Inflammatory macrophage (primary cell): ENCODE measurements around the gene BICD1.
A peak's percentile ranks its signal among the peaks of the same experiment; 100 is the strongest.

Experiments
- DNase-seq, 2 donors: peaks; one replicate each; pipeline ENCODE4 v3.0.0-alpha.2; 2020 to 2022

The BICD1 gene

GRCh38 chr12:32104572-32105355 is 1.9 kb upstream of the BICD1 start:
- DNase-seq = no peak

DNA sequence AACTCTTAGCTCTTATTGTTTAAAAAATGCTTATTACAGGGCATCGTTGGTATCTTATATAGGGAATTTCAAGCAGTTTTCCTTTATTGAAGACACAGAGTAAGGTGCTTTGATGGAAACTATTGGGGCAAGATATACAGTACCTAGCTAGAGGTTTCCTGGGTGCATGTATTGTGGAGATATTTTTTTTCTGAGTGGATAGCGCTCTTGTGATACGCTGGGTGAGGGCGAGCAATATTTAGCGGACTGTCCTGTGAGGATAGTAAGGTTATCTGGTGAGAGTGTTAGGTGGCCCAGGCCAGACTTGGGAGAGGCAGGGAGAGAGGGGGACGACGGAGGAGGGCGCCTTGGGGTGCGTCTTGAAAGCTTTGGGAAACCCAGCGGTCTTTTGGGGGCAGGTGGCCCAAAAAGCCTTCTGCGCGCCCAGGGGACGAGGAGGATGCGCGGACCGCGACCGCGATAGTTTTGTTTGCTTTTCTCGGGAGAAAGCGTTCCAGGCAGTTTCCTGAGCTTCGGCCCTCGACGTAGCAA is 596 bp upstream of the BICD1 start:
- DNase-seq = no peak

GRCh38 chr12:32107359-32108267 is 966 bp downstream of the BICD1 start:
- DNase-seq = peak; percentile 18 to 42

DNA sequence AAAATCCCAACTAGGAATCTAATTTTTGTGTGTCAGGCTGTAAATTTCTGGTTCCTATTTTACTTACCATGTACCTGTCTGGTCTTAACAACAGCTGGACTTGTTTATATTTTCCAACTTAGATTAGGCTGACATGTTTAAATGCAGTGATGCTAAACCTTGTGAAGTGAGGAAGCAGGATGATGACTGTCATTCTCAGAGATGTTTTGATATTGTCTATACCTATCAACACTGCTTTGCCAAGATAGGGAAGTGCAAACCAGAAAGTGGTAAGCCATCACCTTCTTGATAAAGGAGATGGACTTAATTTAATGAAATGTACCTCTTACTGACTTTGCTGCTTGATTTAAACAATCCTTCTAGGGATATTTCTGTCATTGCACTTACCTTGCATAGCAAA is 2.1 kb downstream of the BICD1 start:
- DNase-seq = no peak

GRCh38 chr12:32110417-32110816 is 3.8 kb downstream of the BICD1 start:
- DNase-seq = no peak

DNA sequence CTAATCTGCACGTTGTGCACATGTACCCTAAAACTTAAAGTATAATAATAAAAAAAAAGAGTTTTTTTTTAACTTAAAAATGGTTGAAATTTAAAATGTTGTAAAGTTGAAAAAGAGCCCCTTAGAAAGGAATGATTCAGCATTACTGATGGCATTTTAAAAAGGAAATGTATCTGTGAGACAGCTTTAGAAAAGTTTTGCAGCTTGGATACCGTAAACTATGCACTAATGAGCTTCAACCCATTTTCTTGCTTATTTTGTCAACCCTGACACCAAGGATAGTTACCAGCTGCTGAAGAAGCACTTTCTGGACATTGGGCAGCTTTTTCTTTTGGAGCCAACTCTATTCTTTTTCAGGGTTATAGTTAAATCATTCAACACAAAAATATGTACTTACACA is 4.3 kb downstream of the BICD1 start:
- no peak for DNase-seq

- DNase-seq = peak; percentile 46 to 77
These were observed 8.9 kb downstream of the BICD1 start for GRCh38 chr12:32115404-32116104.

DNA sequence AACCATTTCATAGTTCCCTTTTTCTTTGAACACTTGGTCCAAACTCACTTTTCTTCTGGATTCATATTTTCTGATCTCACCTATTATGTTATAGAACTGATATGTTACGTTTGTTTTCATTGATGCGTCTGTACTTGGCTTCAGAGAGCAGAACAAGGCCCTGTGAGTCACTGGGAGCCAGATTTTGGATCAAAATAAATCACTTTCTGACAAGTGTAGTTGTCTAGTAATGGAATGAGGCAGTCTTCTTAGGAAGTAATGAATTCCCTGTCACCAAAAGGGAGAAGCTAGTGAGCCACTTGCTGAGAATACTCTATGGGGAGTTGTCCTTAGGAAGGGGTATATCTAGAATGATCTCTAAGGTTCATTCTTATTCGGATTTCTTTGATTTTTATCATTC is 10.2 kb downstream of the BICD1 start:
- no peak for DNase-seq

DNA sequence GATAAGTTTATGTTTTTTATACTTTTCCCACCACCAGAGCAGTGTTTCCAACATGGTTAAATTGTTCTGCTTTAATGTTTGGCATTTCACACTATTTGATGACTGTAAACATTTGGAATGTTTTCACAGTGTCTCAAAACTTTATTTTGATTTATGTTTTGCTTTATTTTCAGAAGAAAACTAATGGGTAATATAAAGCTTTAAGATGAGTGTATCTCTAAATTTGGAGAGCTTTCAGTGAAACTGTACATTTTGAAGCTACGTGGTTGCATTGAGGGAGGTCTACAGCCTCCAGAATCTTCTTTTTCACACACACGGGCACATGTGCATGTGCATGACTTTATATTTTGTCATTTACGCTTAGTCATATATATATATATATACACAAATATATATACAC is 10.7 kb downstream of the BICD1 start:
- DNase-seq = no peak

- DNase-seq = no peak
These were observed 12.2 kb downstream of the BICD1 start for GRCh38 chr12:32118806-32119205.

DNA sequence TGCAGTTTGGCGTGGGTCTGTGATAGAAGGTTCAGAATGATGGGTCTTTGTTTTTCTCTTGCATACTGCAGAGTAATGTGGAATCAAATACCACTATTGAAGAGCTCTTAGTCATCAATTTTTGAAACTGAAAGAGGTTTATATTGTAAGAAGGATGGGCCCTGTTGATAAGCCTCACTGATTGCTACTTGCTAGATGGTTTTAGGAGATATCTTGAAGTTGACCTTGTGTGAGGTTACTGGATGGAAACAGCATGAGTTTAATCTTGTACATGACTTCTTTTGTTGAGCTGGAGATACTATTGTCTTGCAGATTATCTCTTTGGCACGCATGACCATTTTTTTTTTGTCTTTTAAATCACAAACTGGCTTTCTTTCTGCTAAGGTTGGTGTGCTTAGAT is 13.8 kb downstream of the BICD1 start:
- no peak for DNase-seq

GRCh38 chr12:32124637-32125036 is 18.0 kb downstream of the BICD1 start:
- no peak for DNase-seq

DNA sequence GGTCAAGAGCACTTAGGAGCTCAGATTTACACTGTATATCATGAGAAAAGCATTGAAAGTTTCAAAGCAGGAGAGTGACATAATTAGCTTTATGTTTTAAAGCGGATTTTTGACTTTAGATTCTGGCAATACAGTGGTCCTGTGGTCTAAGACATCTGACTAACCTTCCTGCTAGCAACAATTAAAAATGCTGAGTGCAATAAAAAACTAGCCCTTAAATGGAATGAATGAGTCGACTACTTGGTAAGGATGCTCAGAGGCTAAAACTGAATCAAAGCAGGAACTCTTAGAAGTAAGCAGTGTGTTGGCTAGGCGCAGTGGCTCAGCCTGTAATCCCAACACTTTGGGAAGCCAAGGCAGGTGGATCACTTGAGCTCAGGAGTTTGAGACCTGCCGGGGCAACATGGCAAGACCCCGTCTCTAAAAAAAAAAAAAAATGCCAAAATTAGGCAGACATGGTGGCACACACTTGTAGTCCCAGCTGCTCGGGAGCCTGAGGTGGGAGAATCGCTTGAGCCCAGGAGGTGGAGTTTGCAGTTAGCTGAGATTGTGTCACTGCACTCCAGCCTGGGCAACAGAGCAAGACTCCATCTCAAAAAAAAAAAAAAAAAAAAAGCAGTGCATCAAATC is 18.9 kb downstream of the BICD1 start:
- no peak for DNase-seq

- DNase-seq = no peak
These were observed 20.1 kb downstream of the BICD1 start for GRCh38 chr12:32126720-32127119.

GRCh38 chr12:32131666-32132065 is 25.0 kb downstream of the BICD1 start:
- no peak for DNase-seq

- DNase-seq = no peak
These were observed 27.6 kb downstream of the BICD1 start for GRCh38 chr12:32134101-32134888.

DNA sequence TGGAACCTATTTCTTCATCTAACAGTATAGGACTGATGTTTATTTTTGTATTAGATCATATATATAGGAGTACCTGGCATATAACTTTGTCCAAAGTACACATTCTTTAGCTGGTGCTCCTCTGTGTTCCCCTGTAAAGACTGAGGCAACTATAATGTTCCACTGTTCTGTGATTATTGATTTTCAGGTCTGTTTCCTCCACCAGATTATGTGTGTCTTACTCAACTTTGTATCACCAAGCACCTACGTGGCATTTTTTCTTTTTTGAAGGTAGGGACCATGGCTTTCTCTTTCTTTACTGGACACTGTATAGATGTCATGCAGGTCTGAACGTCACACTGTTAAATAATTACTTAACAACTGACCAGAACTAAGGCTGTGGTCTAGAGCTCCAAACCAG is 29.3 kb downstream of the BICD1 start:
- no peak for DNase-seq

GRCh38 chr12:32136404-32136803 is 29.8 kb downstream of the BICD1 start:
- no peak for DNase-seq

DNA sequence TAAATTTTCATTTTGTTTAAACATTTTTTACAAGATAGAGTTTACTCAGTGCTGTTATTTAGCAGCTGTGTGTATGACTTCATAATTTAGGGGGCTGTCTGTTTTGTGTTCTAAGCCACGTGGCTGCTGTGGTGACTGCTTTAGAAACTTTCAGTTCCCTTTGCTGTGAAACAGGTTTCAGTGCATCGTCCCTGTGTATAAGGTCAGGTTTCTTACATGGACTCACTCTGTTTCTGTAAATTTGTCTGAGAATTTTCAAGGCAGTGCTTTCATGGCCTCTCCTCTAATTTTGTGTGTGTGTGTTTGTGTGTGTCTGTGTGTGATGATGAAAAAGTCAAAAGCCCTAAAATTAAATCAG is 32.4 kb downstream of the BICD1 start:
- peak; percentile 74 to 78 for DNase-seq

DNA sequence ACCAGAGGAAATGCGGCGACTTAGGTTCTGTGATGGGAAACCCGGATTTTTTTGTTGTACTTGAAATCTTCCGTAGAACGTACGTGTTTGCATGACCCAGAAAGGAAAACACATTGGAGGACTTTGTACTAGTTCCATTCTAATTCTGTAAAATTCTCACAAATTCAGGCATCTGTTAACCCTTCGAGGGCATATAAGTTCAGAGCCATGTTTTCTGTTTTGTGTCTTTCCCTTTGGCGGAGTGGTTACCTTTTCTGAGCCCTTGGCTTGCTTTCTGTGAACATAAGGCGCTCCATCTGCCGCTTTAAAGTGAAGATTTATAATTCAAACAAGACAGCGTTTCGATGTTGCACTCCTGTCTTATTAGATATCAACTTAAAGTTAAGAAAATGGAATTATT is 34.2 kb downstream of the BICD1 start:
- no peak for DNase-seq

GRCh38 chr12:32145096-32145495 is 38.4 kb downstream of the BICD1 start:
- DNase-seq = no peak
